SU-DHL-6 (cell line): ENCODE results near the gene CCL17.

Experiments
- H2AFZ ChIP-seq: fragments of 200-600 bp; sonication (generic); 2 replicates; pipeline ENCODE4 v1.6.1; 2014; ENCODE audit warnings: low read depth, mild to moderate bottlenecking, moderate library complexity, mixed read lengths, antibody characterized with exemption, low read length; ENCODE audit not compliant: severe bottlenecking
- H3F3A ChIP-seq: fragments of 200-600 bp; shearing (Covaris generic); 2 replicates; pipeline ENCODE4 v1.6.0; 2016; ENCODE audit warnings: antibody characterized with exemption, mild to moderate bottlenecking; ENCODE audit not compliant: insufficient read depth
- H3K27ac ChIP-seq: fragments of 200-600 bp; sonication (generic); 2 replicates; pipeline ENCODE4 v1.5.1; 2016; ENCODE audit warnings: low read depth, mild to moderate bottlenecking, low read length, moderate library complexity, mixed read lengths
- H3K27me3 ChIP-seq: fragments of 200-600 bp; sonication (generic), shearing (Covaris generic); 2 replicates; pipeline ENCODE4 v1.6.0; 2014; ENCODE audit warnings: mild to moderate bottlenecking, low read length
- H3K36me3 ChIP-seq: fragments of 200-600 bp; sonication (generic); 2 replicates; pipeline ENCODE4 v1.6.1; 2014; ENCODE audit warnings: mild to moderate bottlenecking, low read length, mixed read lengths
- H3K4me2 ChIP-seq: fragments of 300-600, 200-600 bp; shearing (Covaris generic), sonication (generic); 2 replicates; pipeline ENCODE4 v1.6.0; 2014; ENCODE audit warnings: low read length, low read depth, mild to moderate bottlenecking; ENCODE audit not compliant: poor library complexity, severe bottlenecking
- H3K4me3 ChIP-seq: fragments of 200-600 bp; sonication (generic); 2 replicates; pipeline ENCODE4 v1.5.1; 2014; ENCODE audit warnings: antibody characterized with exemption, low read length, mild to moderate bottlenecking, mixed read lengths; ENCODE audit not compliant: insufficient read depth, poor library complexity, severe bottlenecking
- H3K79me2 ChIP-seq: fragments of 200-600 bp; sonication (generic); 2 replicates; pipeline ENCODE4 v1.6.1; 2014; ENCODE audit warnings: mild to moderate bottlenecking, low read length, moderate library complexity; ENCODE audit not compliant: insufficient read depth
- H3K9ac ChIP-seq: fragments of 200-600 bp; sonication (generic); 2 replicates; pipeline ENCODE4 v1.7.0; 2014; ENCODE audit warnings: mild to moderate bottlenecking, low read length
- H3K9me2 ChIP-seq: fragments of 200-600 bp; sonication (generic); replicated peaks from 2 replicates; pipeline ENCODE4 v1.6.1; 2014; ENCODE audit warnings: low read length; ENCODE audit not compliant: insufficient read depth
- H3K9me3 ChIP-seq: fragments of 200-600 bp; sonication (generic); 2 replicates; pipeline ENCODE4 v1.6.1; 2014; ENCODE audit warnings: low read length, mixed read lengths; ENCODE audit not compliant: insufficient read depth
- H4K20me1 ChIP-seq: fragments of 200-600 bp; sonication (generic); 2 replicates; pipeline ENCODE4 v1.6.1; 2014; ENCODE audit warnings: low read depth, mild to moderate bottlenecking, antibody characterized with exemption, low read length, moderate library complexity, mixed read lengths
- EZH2phosphoT487 ChIP-seq: fragments of 200-600 bp; sonication (generic), shearing (Covaris generic); conservative IDR thresholded peaks from 2 replicates; pipeline ENCODE4 v1.6.1; 2018; ENCODE audit warnings: mild to moderate bottlenecking, antibody characterized with exemption, low read length, moderate library complexity, mixed read lengths
- TF ChIP-seq, protein P1 (sequence below): fragments of 200-600 bp; sonication (generic); IDR thresholded peaks from one replicate; pipeline ENCODE4 v1.5.1; 2017; ENCODE audit warnings: antibody characterized with exemption, mild to moderate bottlenecking, low read length, moderate library complexity; ENCODE audit not compliant: insufficient read depth, poor library complexity, severe bottlenecking

The CCL17 gene

DNA sequence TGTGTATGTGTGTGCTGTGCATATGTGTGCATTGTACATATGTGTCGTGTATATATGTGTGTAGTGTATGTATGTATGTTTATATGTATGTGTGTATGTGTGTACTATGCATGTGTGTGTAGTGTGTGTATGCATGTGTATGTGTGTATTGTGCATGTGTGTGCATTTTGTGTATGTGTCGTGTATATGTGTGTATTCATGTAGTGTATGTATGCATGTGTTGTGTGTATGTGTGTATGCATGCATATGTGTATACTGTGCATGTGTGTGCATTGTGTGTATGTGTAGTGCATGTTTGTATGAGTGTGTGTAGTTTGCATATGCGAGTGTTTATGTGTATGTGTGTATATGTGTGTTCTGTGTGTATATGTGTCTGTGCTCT lies 15.5 kb upstream of the CCL17 start:
- no peaks in the 10 kb centered on the region for H3K9me2 ChIP-seq
- no peak overlapping the region for H3K4me3 ChIP-seq
- H3K9ac ChIP-seq = no peak overlapping the region
- no peaks in the 10 kb centered on the region for H3K9me3 ChIP-seq
- H3K27me3 ChIP-seq = no peaks in the 10 kb centered on the region
- TF ChIP-seq EZH2phosphoT487 = no peak
- TF ChIP-seq, protein P1, sequence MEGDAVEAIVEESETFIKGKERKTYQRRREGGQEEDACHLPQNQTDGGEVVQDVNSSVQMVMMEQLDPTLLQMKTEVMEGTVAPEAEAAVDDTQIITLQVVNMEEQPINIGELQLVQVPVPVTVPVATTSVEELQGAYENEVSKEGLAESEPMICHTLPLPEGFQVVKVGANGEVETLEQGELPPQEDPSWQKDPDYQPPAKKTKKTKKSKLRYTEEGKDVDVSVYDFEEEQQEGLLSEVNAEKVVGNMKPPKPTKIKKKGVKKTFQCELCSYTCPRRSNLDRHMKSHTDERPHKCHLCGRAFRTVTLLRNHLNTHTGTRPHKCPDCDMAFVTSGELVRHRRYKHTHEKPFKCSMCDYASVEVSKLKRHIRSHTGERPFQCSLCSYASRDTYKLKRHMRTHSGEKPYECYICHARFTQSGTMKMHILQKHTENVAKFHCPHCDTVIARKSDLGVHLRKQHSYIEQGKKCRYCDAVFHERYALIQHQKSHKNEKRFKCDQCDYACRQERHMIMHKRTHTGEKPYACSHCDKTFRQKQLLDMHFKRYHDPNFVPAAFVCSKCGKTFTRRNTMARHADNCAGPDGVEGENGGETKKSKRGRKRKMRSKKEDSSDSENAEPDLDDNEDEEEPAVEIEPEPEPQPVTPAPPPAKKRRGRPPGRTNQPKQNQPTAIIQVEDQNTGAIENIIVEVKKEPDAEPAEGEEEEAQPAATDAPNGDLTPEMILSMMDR = no peak
- H3F3A ChIP-seq = no peaks in the 10 kb centered on the region
- H2AFZ ChIP-seq = no peak overlapping the region
- H3K79me2 ChIP-seq = no peaks in the 10 kb centered on the region
- H3K36me3 ChIP-seq = no peaks in the 10 kb centered on the region
- no peak overlapping the region for H3K27ac ChIP-seq
- no peak overlapping the region for H3K4me2 ChIP-seq
- no peaks in the 10 kb centered on the region for H4K20me1 ChIP-seq

DNA sequence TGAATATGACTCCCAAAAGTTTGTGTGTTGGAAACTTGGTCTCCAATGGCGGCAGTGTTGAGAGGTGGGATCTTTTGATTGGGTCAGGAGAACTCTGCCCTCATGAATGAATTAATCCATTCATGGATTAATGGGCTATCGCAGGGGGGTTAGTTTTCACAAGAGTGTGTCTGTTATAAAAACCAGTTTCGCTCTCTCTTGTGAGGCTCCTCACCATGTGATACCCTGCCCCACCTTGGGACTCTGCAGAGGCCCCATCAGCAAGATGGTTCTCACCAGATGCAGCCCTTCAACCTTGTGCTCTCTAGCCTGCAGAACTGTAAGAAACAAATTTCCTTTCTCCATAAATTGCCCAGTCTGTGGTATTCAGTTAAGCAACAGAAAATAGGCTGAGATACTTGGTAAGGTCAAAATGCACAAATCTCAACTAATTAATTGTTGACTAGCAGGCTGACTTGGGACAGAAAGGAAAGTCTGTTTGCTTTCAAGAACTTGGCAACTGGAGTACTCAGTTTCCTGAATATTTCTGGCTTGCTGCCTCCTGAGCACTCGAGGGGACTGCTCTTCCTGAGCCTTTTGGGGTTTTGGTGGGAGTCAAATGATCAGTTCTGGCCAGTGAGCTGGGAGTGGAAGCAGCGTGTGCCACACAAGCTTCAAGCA lies 13.8 kb upstream of the CCL17 start:
- no peaks in the 10 kb centered on the region for H3K9me3 ChIP-seq
- no peak overlapping the region for H3K4me3 ChIP-seq
- no peaks in the 10 kb centered on the region for H3K79me2 ChIP-seq
- no peaks in the 10 kb centered on the region for H3F3A ChIP-seq
- H4K20me1 ChIP-seq = no peaks in the 10 kb centered on the region
- H3K9me2 ChIP-seq = no peaks in the 10 kb centered on the region
- no peaks in the 10 kb centered on the region for H3K36me3 ChIP-seq
- H2AFZ ChIP-seq = no peak overlapping the region
- H3K4me2 ChIP-seq = no peak overlapping the region
- no peak overlapping the region for H3K9ac ChIP-seq
- H3K27me3 ChIP-seq = no peaks in the 10 kb centered on the region
- H3K27ac ChIP-seq = no peak overlapping the region
- TF ChIP-seq, protein P1 = no peak
- no peak for TF ChIP-seq EZH2phosphoT487

DNA sequence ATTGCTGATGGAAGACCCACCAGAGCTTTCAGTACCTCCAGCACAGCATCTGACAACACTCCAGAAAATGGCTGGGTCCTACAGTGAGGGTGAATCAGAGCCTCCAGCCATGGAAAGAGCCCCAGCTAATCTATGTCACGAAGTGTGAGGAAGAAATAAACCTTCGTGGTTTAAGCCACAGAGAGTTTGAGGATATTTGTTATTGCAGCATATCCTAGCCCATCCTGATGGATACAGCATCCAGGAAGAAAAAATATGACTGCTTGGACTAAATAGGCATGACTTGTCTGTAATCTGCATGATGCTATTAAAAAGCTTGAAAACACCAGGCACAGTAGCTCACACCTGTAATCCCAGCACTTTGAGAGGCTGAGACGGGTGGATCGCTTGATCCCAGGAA lies 13.3 kb upstream of the CCL17 start:
- H3K4me3 ChIP-seq = no peak overlapping the region
- no peaks in the 10 kb centered on the region for H4K20me1 ChIP-seq
- no peaks in the 10 kb centered on the region for H3K9me2 ChIP-seq
- no peaks in the 10 kb centered on the region for H3F3A ChIP-seq
- H3K27ac ChIP-seq = no peak overlapping the region
- no peak overlapping the region for H2AFZ ChIP-seq
- H3K9ac ChIP-seq = no peak overlapping the region
- no peak for TF ChIP-seq EZH2phosphoT487
- TF ChIP-seq, protein P1 = no peak
- H3K36me3 ChIP-seq = no peaks in the 10 kb centered on the region
- no peak overlapping the region for H3K4me2 ChIP-seq
- H3K79me2 ChIP-seq = no peaks in the 10 kb centered on the region
- H3K9me3 ChIP-seq = no peaks in the 10 kb centered on the region
- H3K27me3 ChIP-seq = no peaks in the 10 kb centered on the region
